H1 (cell line): ENCODE results near the gene CAMTA1. TPM values are rescaled to one million over a fixed set of nuclear protein-coding genes. Genes with fewer than 3 reads are reported as not detected.
A peak's percentile ranks its signal among the peaks of the same experiment; 100 is the strongest.

Experiments
- CTCF ChIA-PET: fragments of 300-600 bp; sonication (Branson Sonifier 250); formaldehyde crosslinking; loops from one replicate; lab custom pipeline; 2021; ENCODE audit not compliant: partially characterized antibody; lab: Charles Lee
- POLR2A ChIA-PET: fragments of 300-600 bp; sonication (Branson Sonifier 250); formaldehyde crosslinking; loops from one replicate; lab custom pipeline; 2021; ENCODE audit warnings: inconsistent platforms; ENCODE audit not compliant: partially characterized antibody; lab: Charles Lee
- DNase-seq, 2 experiments: peaks; one replicate each; pipeline versions ENCODE4 v3.0.0 to v3.0.0-alpha.2; 2010 to 2022; ENCODE audit warnings: low spot score in 2 of 2, low read depth in 1 of 2, mixed read lengths in 1 of 2
- FAIRE-seq: peaks from 2 replicates; lab custom pipeline; 2011; peaks lifted over from hg19 to GRCh38; lab: Jason Lieb, UNC
- H2AFZ ChIP-seq: 2 replicates; pipeline ENCODE4 v1.8.1; 2012; ENCODE audit warnings: low read length, inconsistent platforms
- H2AK5ac ChIP-seq: 2 replicates; pipeline ENCODE4 v1.6.1; 2013; ENCODE audit warnings: low read depth, low read length
- H2BK120ac ChIP-seq: replicated peaks from 2 replicates; pipeline ENCODE3; 2013; ENCODE audit warnings: low read depth, low read length, inconsistent platforms
- H2BK12ac ChIP-seq: 2 replicates; pipeline ENCODE4 v1.6.1; 2013; ENCODE audit warnings: low read depth, low read length
- H2BK15ac ChIP-seq: 2 replicates; pipeline ENCODE4 v1.6.1; 2013; ENCODE audit warnings: low read length
- H2BK20ac ChIP-seq: 2 replicates; pipeline ENCODE4 v1.6.1; 2013; ENCODE audit warnings: low read length
- H2BK5ac ChIP-seq: 2 replicates; pipeline ENCODE4 v1.6.1; 2013; ENCODE audit warnings: low read depth, low read length
- H3K14ac ChIP-seq: 2 replicates; pipeline ENCODE4 v1.6.1; 2013; ENCODE audit warnings: inconsistent platforms; ENCODE audit not compliant: insufficient read length
- H3K18ac ChIP-seq: 2 replicates; pipeline ENCODE4 v1.6.1; 2013; ENCODE audit warnings: low read length; ENCODE audit errors: extremely low read depth
- H3K23ac ChIP-seq: 2 replicates; pipeline ENCODE4 v1.6.1; 2013; ENCODE audit warnings: inconsistent platforms; ENCODE audit not compliant: insufficient read length
- H3K23me2 ChIP-seq: 2 replicates; pipeline ENCODE4 v1.6.1; 2013; ENCODE audit warnings: low read depth, low read length
- H3K27ac ChIP-seq: 2 replicates; pipeline ENCODE4 v1.6.1; 2011; ENCODE audit warnings: low read depth, low read length, inconsistent platforms
- H3K27me3 ChIP-seq, 4 experiments: replicated peaks in 1 of 4; 1 replicate in 1 of 4; 2 replicates in 3 of 4; pipeline versions ENCODE4 v1.6.1 to v1.8.1; 2011 to 2013; ENCODE audit warnings: low read length in 3 of 4, mild to moderate bottlenecking in 3 of 4, inconsistent platforms in 2 of 4, mixed read lengths in 2 of 4, moderate library complexity in 1 of 4; ENCODE audit not compliant: control insufficient read depth in 3 of 4, insufficient read depth in 3 of 4; ENCODE audit errors: extremely low read depth in 1 of 4
- H3K36me3 ChIP-seq, 4 experiments: 2 replicates each; pipeline versions ENCODE4 v1.6.1 to v1.8.1; 2011 to 2013; ENCODE audit warnings: mild to moderate bottlenecking in 4 of 4, low read length in 3 of 4, moderate library complexity in 2 of 4, control low read depth in 1 of 4, inconsistent platforms in 1 of 4; ENCODE audit not compliant: insufficient read depth in 4 of 4, control insufficient read depth in 2 of 4
- H3K4ac ChIP-seq: replicated peaks from 2 replicates; pipeline ENCODE3; 2013; ENCODE audit warnings: low read length, low read depth, mixed read lengths, inconsistent platforms; ENCODE audit not compliant: insufficient read length
- H3K4me1 ChIP-seq, 4 experiments: replicated peaks in 1 of 4; 1 replicate in 1 of 4; 2 replicates in 3 of 4; pipeline versions ENCODE4 v1.6.1 to v1.8.1; 2011 to 2013; ENCODE audit warnings: low read length in 3 of 4, inconsistent platforms in 2 of 4, mixed read lengths in 1 of 4; ENCODE audit not compliant: insufficient read depth in 4 of 4, control insufficient read depth in 3 of 4
- H3K4me2 ChIP-seq, 2 experiments: 2 replicates each; pipeline versions ENCODE4 v1.6.1 to v1.8.1; 2011 to 2013; ENCODE audit warnings: low read depth in 2 of 2, low read length in 2 of 2, control low read depth in 1 of 2, inconsistent platforms in 1 of 2, mild to moderate bottlenecking in 1 of 2; ENCODE audit not compliant: insufficient read depth in 1 of 2
- H3K4me3 ChIP-seq, 4 experiments: fragments of 200-600, 300-600 bp in 1 of 4; sonication (generic), shearing (Covaris generic), sonication (Bioruptor Twin) in 1 of 4; 2 replicates each; pipeline versions ENCODE4 v1.5.1 to v1.8.1; 2011 to 2016; ENCODE audit warnings: low read length in 4 of 4, low read depth in 3 of 4, control low read depth in 2 of 4, inconsistent platforms in 2 of 4, mild to moderate bottlenecking in 2 of 4, mixed read lengths in 1 of 4, moderate library complexity in 1 of 4; ENCODE audit not compliant: insufficient read depth in 2 of 4; ENCODE audit errors: extremely low read depth in 1 of 4
- H3K56ac ChIP-seq: replicated peaks from 2 replicates; pipeline ENCODE3; 2013; ENCODE audit warnings: low read depth, mild to moderate bottlenecking, mixed read lengths, low read length, inconsistent platforms; ENCODE audit not compliant: insufficient read length
- H3K79me1 ChIP-seq: 2 replicates; pipeline ENCODE4 v1.6.1; 2013; ENCODE audit warnings: low read depth, low read length, control low read depth
- H3K79me2 ChIP-seq, 2 experiments: 2 replicates each; pipeline versions ENCODE4 v1.6.1 to v1.8.1; 2012 to 2013; ENCODE audit warnings: low read length in 2 of 2, mild to moderate bottlenecking in 2 of 2, inconsistent platforms in 1 of 2; ENCODE audit not compliant: insufficient read depth in 2 of 2, control insufficient read depth in 1 of 2
- H3K9ac ChIP-seq, 4 experiments: replicated peaks in 1 of 4; 1 replicate in 1 of 4; 2 replicates in 3 of 4; pipeline versions ENCODE4 v1.6.1 to v1.8.1; 2011 to 2013; ENCODE audit warnings: low read depth in 3 of 4, low read length in 3 of 4, control low read depth in 2 of 4, mild to moderate bottlenecking in 2 of 4, moderate library complexity in 2 of 4, inconsistent platforms in 1 of 4; ENCODE audit errors: extremely low read depth in 1 of 4
- H3K9me3 ChIP-seq, 2 experiments: 2 replicates each; pipeline versions ENCODE4 v1.6.1 to v1.8.1; 2012 to 2013; ENCODE audit warnings: mild to moderate bottlenecking in 2 of 2, moderate library complexity in 2 of 2, control low read depth in 1 of 2, inconsistent platforms in 1 of 2, low read depth in 1 of 2, low read length in 1 of 2, mixed read lengths in 1 of 2; ENCODE audit not compliant: insufficient read depth in 2 of 2
- H4K20me1 ChIP-seq, 2 experiments: replicated peaks in 1 of 2; 2 replicates each; pipeline versions ENCODE3 to v1.8.1; 2011 to 2013; ENCODE audit warnings: inconsistent platforms in 2 of 2, low read length in 2 of 2, mild to moderate bottlenecking in 1 of 2; ENCODE audit not compliant: insufficient read depth in 2 of 2, control insufficient read depth in 1 of 2
- H4K5ac ChIP-seq: 2 replicates; pipeline ENCODE4 v1.6.1; 2013; ENCODE audit warnings: low read length, low read depth, mixed read lengths, inconsistent platforms; ENCODE audit not compliant: insufficient read length
- H4K8ac ChIP-seq: 2 replicates; pipeline ENCODE4 v1.8.0; 2013; ENCODE audit warnings: mild to moderate bottlenecking, moderate library complexity, low read length, inconsistent platforms; ENCODE audit not compliant: insufficient read depth; ENCODE audit errors: extremely low read depth
- H4K91ac ChIP-seq: replicated peaks from 2 replicates; pipeline ENCODE3; 2013; ENCODE audit warnings: low read length, mixed read lengths, inconsistent platforms; ENCODE audit not compliant: insufficient read length
- BRCA1 ChIP-seq: IDR thresholded peaks from 2 replicates; pipeline ENCODE4 v1.6.1; 2012; ENCODE audit warnings: low read depth, low read length, improper control_type of control experiment
- CREB1 ChIP-seq: IDR thresholded peaks from 2 replicates; pipeline ENCODE4 v1.6.1; 2012; ENCODE audit warnings: inconsistent platforms
- GABPA ChIP-seq: IDR thresholded peaks from 2 replicates; pipeline ENCODE4 v1.6.1; 2011; ENCODE audit warnings: mild to moderate bottlenecking, low read length, moderate library complexity, borderline replicate concordance; ENCODE audit not compliant: insufficient read depth
- HDAC6 ChIP-seq: IDR thresholded peaks from one replicate; pipeline ENCODE4 v1.7.1; 2012; ENCODE audit warnings: low read depth, mild to moderate bottlenecking, inconsistent platforms, low read length, moderate library complexity
- RNF2 ChIP-seq: fragments of 200-900, 300-1000 bp; sonication (generic); IDR thresholded peaks from 2 replicates; pipeline ENCODE4 v1.7.1; 2016; ENCODE audit warnings: borderline replicate concordance, low read depth, mild to moderate bottlenecking, antibody characterized with exemption, low read length; ENCODE audit not compliant: poor library complexity, severe bottlenecking; ENCODE audit errors: missing control alignments
- SIX5 ChIP-seq: IDR thresholded peaks from 2 replicates; pipeline ENCODE4 v1.6.1; 2011; ENCODE audit warnings: mild to moderate bottlenecking, low read depth, low read length
- SP2 ChIP-seq: IDR thresholded peaks from 2 replicates; pipeline ENCODE4 v1.6.1; 2012; ENCODE audit warnings: mild to moderate bottlenecking, low read length, inconsistent platforms
- SP4 ChIP-seq: IDR thresholded peaks from 2 replicates; pipeline ENCODE4 v1.6.1; 2012; ENCODE audit warnings: low read length, inconsistent platforms
- YY1 ChIP-seq: IDR thresholded peaks from 2 replicates; pipeline ENCODE4 v1.6.1; 2011; ENCODE audit warnings: low read depth, mild to moderate bottlenecking, low read length
- WGBS, 2 experiments: shearing (Covaris generic) in 1 of 2; methylation state at CpG; one replicate each; pipeline versions ENCODE4 v1.1.6 to v1.1.7; 2013 to 2015; ENCODE audit warnings: low lambda C conversion rate in 2 of 2, mixed read lengths in 2 of 2, inconsistent platforms in 1 of 2, low coverage in 1 of 2, missing lambda C conversion rate in 1 of 2; ENCODE audit not compliant: insufficient replicate concordance in 2 of 2, insufficient coverage in 1 of 2, insufficient read length in 1 of 2; ENCODE audit errors: extremely low coverage in 1 of 2, missing lambda C conversion rate in 1 of 2; 5-methylcytosine and 5-hydroxymethylcytosine counted together
- polyA plus RNA-seq, 7 experiments: library from polyadenylated mRNA; depleted of rRNA in 3 of 7; stranded (reverse) in 5 of 7; unstranded in 2 of 7; fragments of >200 nt in 5 of 7; fragments of 200-250 nt in 2 of 7; gene quantifications; 1 replicate in 5 of 7; 2 replicates in 1 of 7; 4 replicates in 1 of 7; pipeline versions ENCODE4 v1.2.1 to v1.2.3, GENCODE V29; 2011 to 2013; ENCODE audit warnings: missing spikeins in 2 of 7, mixed read lengths in 2 of 7
- total RNA-seq: library from RNA; stranded (reverse); fragmentation: NEBNext Ultra II Directional; extraction: Animal tissue kit (Norgen Biotek cat#: 25700); gene quantifications from 2 replicates; pipeline ENCODE4 v1.2.1, GENCODE V29; 2021
- TF ChIP-seq, protein P1 (sequence below): IDR thresholded peaks from 2 replicates; pipeline ENCODE4 v1.6.1; 2011; ENCODE audit warnings: low read length, improper control_type of control experiment

The CAMTA1 gene
- total and polyA plus RNA-seq, 2 of the 8 experiments (the other 6 are each of a cell fraction or from before 2014, with no cell fraction given), result 65.0 to 119 TPM

DNA sequence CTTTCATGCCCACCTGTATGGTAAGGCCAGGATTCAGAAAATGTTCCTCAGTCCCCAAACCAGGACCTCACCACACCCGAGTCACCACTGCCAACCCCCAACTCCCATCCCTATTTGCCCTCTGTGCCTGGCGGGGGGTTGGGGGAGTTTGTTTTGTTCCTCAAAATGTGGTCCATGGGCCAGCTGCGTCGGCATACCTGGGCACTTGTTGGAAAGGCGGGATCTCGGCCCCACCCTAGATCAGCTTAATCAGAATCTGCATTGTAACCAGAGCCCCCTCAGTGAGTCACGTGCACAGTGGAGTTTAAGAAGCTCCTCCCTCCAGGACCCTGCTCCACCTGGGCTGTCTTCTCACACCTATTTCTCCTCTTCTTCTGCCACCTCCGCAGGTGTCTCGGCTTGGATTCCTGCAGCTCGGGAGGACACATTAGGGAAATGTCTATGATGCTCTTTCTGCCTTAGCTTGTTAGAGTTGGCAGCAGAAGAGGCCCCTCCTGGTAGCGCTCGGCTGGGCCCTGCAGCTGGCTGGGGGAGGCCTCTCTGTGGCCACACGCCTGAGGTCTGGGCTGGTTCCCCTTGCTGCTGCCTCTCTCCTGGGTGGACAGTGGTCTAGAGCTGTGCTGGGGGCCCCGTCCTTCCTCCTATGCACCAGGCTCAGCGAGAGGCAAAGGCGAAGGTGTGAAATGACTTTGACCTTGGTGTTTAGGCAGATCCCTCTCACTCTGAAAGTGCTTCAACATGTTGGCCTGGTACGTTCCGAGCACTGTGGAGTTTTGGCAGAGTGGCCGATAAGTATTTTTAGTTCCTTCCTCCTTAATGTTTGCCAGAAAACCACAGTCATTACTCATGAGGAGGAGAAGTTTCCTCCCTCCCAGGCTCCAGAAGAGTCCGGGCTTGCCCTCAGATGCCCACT, 41.8 kb upstream of the CAMTA1 start:
- H3K79me1 ChIP-seq, result no peaks in the 10 kb centered on the region
- 0 out of 7 replicates have a peak, but pooled peaks cover 0 to 2% (median under 1%) of the 10 kb centered on the region in 4 experiments for H3K4me1 ChIP-seq
- WGBS, 2 experiments, result 86% methylated on average over 20 of the region's 20 CpGs; no CpG with 5 or more reads in 1 of the 2 experiments
- H4K91ac ChIP-seq, result peak overlapping the region; percentile 12
- H3K23ac ChIP-seq, result no peak overlapping the region
- H4K5ac ChIP-seq, result no peak overlapping the region
- no peak overlapping the region for H3K14ac ChIP-seq
- CTCF ChIA-PET, result interaction anchor here (2.1 kb wide), 1 partner anchor 17 kb away, joined by 6 read pairs; no protein-coding TSS in a partner anchor
- DNase-seq (peak in 1 of 2 experiments; percentile 58), FAIRE-seq (no peak)
- H4K20me1 ChIP-seq, result no peaks in the 10 kb centered on the region
- no peaks in the 10 kb centered on the region for H3K27me3 ChIP-seq
- no peak overlapping the region for H3K9ac ChIP-seq
- peak overlapping the region; percentile 84; the same call in 1 of the 2 replicates for H4K8ac ChIP-seq
- no peak overlapping the region for H2BK5ac ChIP-seq
- H2BK12ac ChIP-seq, result no peak overlapping the region
- H2AK5ac ChIP-seq, result no peak overlapping the region
- no peak overlapping the region for H2BK15ac ChIP-seq
- H3K27ac ChIP-seq, result no peak overlapping the region
- no peak overlapping the region for H3K4me2 ChIP-seq
- H3K36me3 ChIP-seq, result no peaks in the 10 kb centered on the region
- no peak overlapping the region for H3K4me3 ChIP-seq
- no peak overlapping the region for H3K56ac ChIP-seq
- peaks cover 2% of the 10 kb centered on the region; the same call in 1 of the 2 replicates for H3K23me2 ChIP-seq
- POLR2A ChIA-PET, result interaction anchor here (0.6 to 1.9 kb wide), 2 partner anchors 23 to 41 kb away, joined by 3 to 5 read pairs; partner anchors contain the start of gene CAMTA1
- H3K9me3 ChIP-seq, result no peaks in the 10 kb centered on the region
- H2BK20ac ChIP-seq, result no peak overlapping the region
- no peak overlapping the region for H3K18ac ChIP-seq
- no peak overlapping the region for H3K4ac ChIP-seq
- H3K79me2 ChIP-seq, result no peaks in the 10 kb centered on the region
- H2AFZ ChIP-seq, result 0 out of 2 replicates have a peak overlapping the region, but pooled peaks have one; percentile 66
- H2BK120ac ChIP-seq, result no peak overlapping the region
- TF ChIP-seq YY1 (no peak), CREB1 (no peak), HDAC6 (no peak), RNF2 (no peak), SIX5 (no peak), SP4 (no peak), GABPA (no peak), SP2 (no peak), BRCA1 (no peak)
- TF ChIP-seq, protein P1, sequence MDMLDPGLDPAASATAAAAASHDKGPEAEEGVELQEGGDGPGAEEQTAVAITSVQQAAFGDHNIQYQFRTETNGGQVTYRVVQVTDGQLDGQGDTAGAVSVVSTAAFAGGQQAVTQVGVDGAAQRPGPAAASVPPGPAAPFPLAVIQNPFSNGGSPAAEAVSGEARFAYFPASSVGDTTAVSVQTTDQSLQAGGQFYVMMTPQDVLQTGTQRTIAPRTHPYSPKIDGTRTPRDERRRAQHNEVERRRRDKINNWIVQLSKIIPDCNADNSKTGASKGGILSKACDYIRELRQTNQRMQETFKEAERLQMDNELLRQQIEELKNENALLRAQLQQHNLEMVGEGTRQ, result no peak; the same call in 1 of the 2 replicates
